Tongue (tissue), 2 donors: ENCODE data around the gene FFAR1. TPM values are rescaled to one million over a fixed set of nuclear protein-coding genes. Genes with fewer than 3 reads are reported as not detected.

Source experiments
- DNase-seq: peaks from one replicate; pipeline ENCODE4 v3.0.0-alpha.2; 2015
- total RNA-seq: library from RNA; depleted of rRNA; stranded (reverse); fragments of >200 nt; gene quantifications from one replicate; pipeline ENCODE4 v1.2.3, GENCODE V29; 2014

The FFAR1 gene
- total RNA-seq: not detected

GRCh38 chr19:35347171-35347929 lies at the start of gene FFAR1:
TSS of gene FFAR1 (plus strand) at chr19:35347902. CDS start at chr19:35351552, 3,650 bp downstream.
- no peak for DNase-seq

- DNase-seq: no peak
Measured at GRCh38 chr19:35297922-35298321, 49.8 kb upstream of the FFAR1 start.

GRCh38 chr19:35298561-35298972 lies 49.1 kb upstream of the FFAR1 start:
- no peak for DNase-seq

- no peak for DNase-seq
Measured at GRCh38 chr19:35299523-35300338, 48.0 kb upstream of the FFAR1 start.

GRCh38 chr19:35300339-35300649 lies 47.4 kb upstream of the FFAR1 start:
- DNase-seq: no peak

- no peak for DNase-seq
Measured at GRCh38 chr19:35301961-35302360, 45.7 kb upstream of the FFAR1 start.

GRCh38 chr19:35302446-35302845 lies 45.3 kb upstream of the FFAR1 start:
- DNase-seq: no peak

- DNase-seq: no peak
Measured at GRCh38 chr19:35303357-35303915, 44.3 kb upstream of the FFAR1 start.

GRCh38 chr19:35304036-35304435 lies 43.7 kb upstream of the FFAR1 start:
- no peak for DNase-seq

GRCh38 chr19:35305181-35305580 lies 42.5 kb upstream of the FFAR1 start:
- no peak for DNase-seq

- DNase-seq: no peak
Measured at GRCh38 chr19:35306473-35307246, 41.0 kb upstream of the FFAR1 start.

GRCh38 chr19:35307931-35308330 lies 39.8 kb upstream of the FFAR1 start:
- peak; percentile 43 for DNase-seq

- DNase-seq: no peak
Measured at GRCh38 chr19:35308910-35309309, 38.8 kb upstream of the FFAR1 start.

GRCh38 chr19:35309481-35310279 lies 38.0 kb upstream of the FFAR1 start:
- peak; percentile 43 for DNase-seq

- DNase-seq: no peak
Measured at GRCh38 chr19:35310331-35310730, 37.4 kb upstream of the FFAR1 start.

- no peak for DNase-seq
Measured at GRCh38 chr19:35310811-35311465, 36.8 kb upstream of the FFAR1 start.

- no peak for DNase-seq
Measured at GRCh38 chr19:35311901-35312665, 35.6 kb upstream of the FFAR1 start.

- no peak for DNase-seq
Measured at GRCh38 chr19:35313587-35313986, 34.1 kb upstream of the FFAR1 start.

GRCh38 chr19:35314031-35314430 lies 33.7 kb upstream of the FFAR1 start:
- DNase-seq: no peak

GRCh38 chr19:35314858-35315470 lies 32.7 kb upstream of the FFAR1 start:
- no peak for DNase-seq
